ENCODE measurements around the gene ORC5. TPM values are rescaled to one million over a fixed set of nuclear protein-coding genes. Genes with fewer than 3 reads are reported as not detected.
A peak's percentile ranks its signal among the peaks of the same experiment; 100 is the strongest.

ORC5 gene
- total RNA-seq, 2 experiments from 2014 or later: 22.1 to 26.0 TPM

DNA sequence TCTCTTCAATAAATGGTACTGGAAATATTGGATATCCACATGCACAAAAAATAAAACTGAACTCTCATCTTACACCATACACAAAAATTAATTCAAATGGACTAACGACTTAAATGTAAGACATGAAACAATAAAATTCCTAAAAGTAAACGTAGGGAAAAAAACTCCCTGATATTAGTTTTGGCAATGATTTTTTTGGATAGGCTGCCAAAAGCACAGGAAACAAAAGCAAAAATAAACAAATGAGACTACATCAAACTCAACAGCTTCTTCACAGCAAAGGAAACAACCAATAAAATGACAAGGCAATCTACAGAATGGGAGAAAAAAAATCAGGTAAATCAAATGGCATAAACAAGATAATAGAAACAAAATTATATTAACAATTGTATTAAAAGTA lies 65.7 kb downstream of the ORC5 start:
- intact Hi-C loops (cut with micrococcal nuclease): no loop called here
- ChIA-PET CTCF (no interaction called here), POLR2A (no interaction called here)
- Mint-ChIP-seq H3K9me3 (no peaks in the 10 kb centered on the region), H3K36me3 (ENCODE audit: low read depth) (peaks cover 12% of the 10 kb centered on the region), H3K27ac (no peak overlapping the region), H3K27me3 (no peaks in the 10 kb centered on the region), H3K4me3 (no peak overlapping the region), H3K4me1 (ENCODE audit: low read depth) (no peaks in the 10 kb centered on the region)
- DNase-seq (no peak), ATAC-seq (no peak)
- TF ChIP-seq, protein P1, sequence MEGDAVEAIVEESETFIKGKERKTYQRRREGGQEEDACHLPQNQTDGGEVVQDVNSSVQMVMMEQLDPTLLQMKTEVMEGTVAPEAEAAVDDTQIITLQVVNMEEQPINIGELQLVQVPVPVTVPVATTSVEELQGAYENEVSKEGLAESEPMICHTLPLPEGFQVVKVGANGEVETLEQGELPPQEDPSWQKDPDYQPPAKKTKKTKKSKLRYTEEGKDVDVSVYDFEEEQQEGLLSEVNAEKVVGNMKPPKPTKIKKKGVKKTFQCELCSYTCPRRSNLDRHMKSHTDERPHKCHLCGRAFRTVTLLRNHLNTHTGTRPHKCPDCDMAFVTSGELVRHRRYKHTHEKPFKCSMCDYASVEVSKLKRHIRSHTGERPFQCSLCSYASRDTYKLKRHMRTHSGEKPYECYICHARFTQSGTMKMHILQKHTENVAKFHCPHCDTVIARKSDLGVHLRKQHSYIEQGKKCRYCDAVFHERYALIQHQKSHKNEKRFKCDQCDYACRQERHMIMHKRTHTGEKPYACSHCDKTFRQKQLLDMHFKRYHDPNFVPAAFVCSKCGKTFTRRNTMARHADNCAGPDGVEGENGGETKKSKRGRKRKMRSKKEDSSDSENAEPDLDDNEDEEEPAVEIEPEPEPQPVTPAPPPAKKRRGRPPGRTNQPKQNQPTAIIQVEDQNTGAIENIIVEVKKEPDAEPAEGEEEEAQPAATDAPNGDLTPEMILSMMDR (IDR thresholded peaks at IDR 0.05): no peak

DNA sequence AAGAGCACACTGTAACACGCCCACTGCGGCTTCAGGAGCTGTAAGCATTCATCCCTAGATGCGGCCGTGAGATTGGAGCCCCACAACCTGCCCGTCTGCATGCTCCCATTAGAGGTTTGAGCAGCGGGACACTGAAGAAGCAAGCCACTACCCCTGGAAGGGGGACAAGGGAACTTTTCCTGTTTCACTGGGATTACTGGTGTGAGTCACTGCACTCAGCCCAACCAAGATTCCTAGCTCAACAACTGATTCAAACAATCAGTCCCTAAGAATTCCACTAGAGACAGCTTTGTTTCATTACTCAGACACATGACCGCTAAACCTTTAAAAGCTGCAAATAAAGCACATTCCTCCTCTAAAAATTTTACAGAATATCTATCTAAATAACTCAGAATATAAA lies 69.8 kb downstream of the ORC5 start:
- peaks cover 9% of the 10 kb centered on the region for H3K36me3 Mint-ChIP-seq (ENCODE audit: low read depth)
- TF ChIP-seq, protein P1 (IDR thresholded peaks at IDR 0.05): no peak
- ChIA-PET CTCF (interaction anchor here (0.9 kb wide), 1 partner anchor 16 kb away, joined by 3 read pairs; no protein-coding TSS in a partner anchor), POLR2A (no interaction called here)
- H3K9me3 Mint-ChIP-seq: no peaks in the 10 kb centered on the region
- ATAC-seq (no peak), DNase-seq (no peak)
- peaks cover 5% of the 10 kb centered on the region for H3K4me1 Mint-ChIP-seq (ENCODE audit: low read depth)
- no peak overlapping the region for H3K4me3 Mint-ChIP-seq
- no peaks in the 10 kb centered on the region for H3K27me3 Mint-ChIP-seq
- H3K27ac Mint-ChIP-seq: no peak overlapping the region
- intact Hi-C loops (cut with micrococcal nuclease): no loop called here

DNA sequence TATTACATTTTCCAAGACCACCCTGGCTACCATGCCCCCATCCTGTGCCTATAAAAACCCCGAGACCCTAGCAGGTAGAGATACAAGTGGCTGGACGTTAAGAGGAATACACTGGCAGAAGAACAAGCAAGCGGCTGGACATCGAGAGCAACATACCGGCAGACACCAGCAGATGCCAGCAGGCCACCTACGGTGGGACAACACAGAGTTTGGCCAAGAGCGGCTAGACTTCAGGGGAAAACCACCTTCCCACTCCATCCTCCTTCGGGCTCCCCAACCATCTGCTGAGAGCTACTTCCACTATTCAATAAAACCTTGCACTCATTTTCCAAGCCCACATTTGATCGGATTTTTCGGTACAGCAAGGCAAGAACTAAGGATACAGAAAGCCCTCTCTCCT lies 70.3 kb downstream of the ORC5 start:
- Mint-ChIP-seq H3K27me3 (no peaks in the 10 kb centered on the region), H3K9me3 (no peaks in the 10 kb centered on the region), H3K4me1 (ENCODE audit: low read depth) (peaks cover 5% of the 10 kb centered on the region), H3K27ac (no peak overlapping the region), H3K36me3 (ENCODE audit: low read depth) (peaks cover 7% of the 10 kb centered on the region), H3K4me3 (no peak overlapping the region)
- ChIA-PET CTCF (no interaction called here), POLR2A (no interaction called here)
- intact Hi-C loops (cut with micrococcal nuclease): no loop called here
- ATAC-seq (no peak), DNase-seq (no peak)
- TF ChIP-seq, protein P1 (IDR thresholded peaks at IDR 0.05): no peak

DNA sequence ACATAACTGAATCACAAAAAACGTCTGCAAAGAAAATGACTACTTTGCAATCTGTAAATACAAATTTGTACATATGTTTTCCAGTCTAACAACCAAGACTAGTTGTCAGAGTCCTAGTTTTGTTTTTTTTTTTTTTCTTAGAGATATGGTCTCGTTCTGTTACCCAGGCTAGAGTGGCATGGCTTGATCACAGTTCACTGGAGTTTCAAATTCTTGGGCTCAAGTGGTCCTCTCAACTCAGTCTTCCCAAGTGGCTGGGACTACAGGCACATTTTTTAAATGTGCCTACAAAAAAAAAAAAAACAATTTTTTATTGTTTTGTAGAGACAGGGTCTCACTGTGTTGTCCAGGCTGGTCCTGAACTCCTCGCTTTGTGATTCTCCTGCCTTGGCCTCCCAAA lies 70.8 kb downstream of the ORC5 start:
- DNase-seq (no peak), ATAC-seq (no peak)
- intact Hi-C loops (cut with micrococcal nuclease): no loop called here
- CTCF ChIA-PET: no interaction called here
- H3K4me3 Mint-ChIP-seq: no peak overlapping the region
- H3K4me1 Mint-ChIP-seq (ENCODE audit: low read depth): peaks cover 5% of the 10 kb centered on the region
- peaks cover 9% of the 10 kb centered on the region for H3K36me3 Mint-ChIP-seq (ENCODE audit: low read depth)
- TF ChIP-seq, protein P1 (IDR thresholded peaks at IDR 0.05): no peak
- H3K27me3 Mint-ChIP-seq: no peaks in the 10 kb centered on the region
- no peaks in the 10 kb centered on the region for H3K9me3 Mint-ChIP-seq
- POLR2A ChIA-PET: no interaction called here
- H3K27ac Mint-ChIP-seq: no peak overlapping the region

DNA sequence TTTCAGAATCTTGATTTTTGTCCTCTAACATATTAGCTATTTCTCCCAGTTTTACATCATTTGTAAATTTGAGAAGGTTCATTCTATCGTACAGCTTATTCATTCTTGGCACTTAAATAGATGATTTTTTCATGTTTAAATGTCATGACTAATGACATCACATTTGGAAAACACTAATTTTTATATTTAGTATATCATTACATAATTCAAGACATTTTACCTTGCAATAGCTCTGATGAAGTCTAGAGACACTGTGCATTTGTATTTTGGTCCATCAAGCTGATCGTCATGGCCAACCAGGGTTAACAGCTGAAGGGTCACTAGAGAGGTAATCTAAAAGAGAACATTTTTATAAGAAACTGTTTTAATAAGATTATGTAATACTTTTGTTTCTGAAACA lies 71.3 kb downstream of the ORC5 start:
- no peak for ATAC-seq
- H3K27ac Mint-ChIP-seq: peak overlapping the region; percentile 6
- no peaks in the 10 kb centered on the region for H3K9me3 Mint-ChIP-seq
- TF ChIP-seq, protein P1 (IDR thresholded peaks at IDR 0.05): no peak
- H3K36me3 Mint-ChIP-seq (ENCODE audit: low read depth): peaks cover 11% of the 10 kb centered on the region
- ChIA-PET POLR2A (no interaction called here), CTCF (no interaction called here)
- H3K27me3 Mint-ChIP-seq: no peaks in the 10 kb centered on the region
- no peak for DNase-seq
- intact Hi-C loops (cut with micrococcal nuclease): no loop called here
- peaks cover 5% of the 10 kb centered on the region for H3K4me1 Mint-ChIP-seq (ENCODE audit: low read depth)
- H3K4me3 Mint-ChIP-seq: no peak overlapping the region

Data from activated CD8-positive, alpha-beta T cell treated with anti-CD3 and anti-CD28 coated beads for 36 hours (primary cell).